ENCODE measurements around the gene SSTR3. TPM values are rescaled to one million over a fixed set of nuclear protein-coding genes. Genes with fewer than 3 reads are reported as not detected.

SSTR3 gene
- total RNA-seq, 1 experiment from 2014 or later, result not detected

DNA sequence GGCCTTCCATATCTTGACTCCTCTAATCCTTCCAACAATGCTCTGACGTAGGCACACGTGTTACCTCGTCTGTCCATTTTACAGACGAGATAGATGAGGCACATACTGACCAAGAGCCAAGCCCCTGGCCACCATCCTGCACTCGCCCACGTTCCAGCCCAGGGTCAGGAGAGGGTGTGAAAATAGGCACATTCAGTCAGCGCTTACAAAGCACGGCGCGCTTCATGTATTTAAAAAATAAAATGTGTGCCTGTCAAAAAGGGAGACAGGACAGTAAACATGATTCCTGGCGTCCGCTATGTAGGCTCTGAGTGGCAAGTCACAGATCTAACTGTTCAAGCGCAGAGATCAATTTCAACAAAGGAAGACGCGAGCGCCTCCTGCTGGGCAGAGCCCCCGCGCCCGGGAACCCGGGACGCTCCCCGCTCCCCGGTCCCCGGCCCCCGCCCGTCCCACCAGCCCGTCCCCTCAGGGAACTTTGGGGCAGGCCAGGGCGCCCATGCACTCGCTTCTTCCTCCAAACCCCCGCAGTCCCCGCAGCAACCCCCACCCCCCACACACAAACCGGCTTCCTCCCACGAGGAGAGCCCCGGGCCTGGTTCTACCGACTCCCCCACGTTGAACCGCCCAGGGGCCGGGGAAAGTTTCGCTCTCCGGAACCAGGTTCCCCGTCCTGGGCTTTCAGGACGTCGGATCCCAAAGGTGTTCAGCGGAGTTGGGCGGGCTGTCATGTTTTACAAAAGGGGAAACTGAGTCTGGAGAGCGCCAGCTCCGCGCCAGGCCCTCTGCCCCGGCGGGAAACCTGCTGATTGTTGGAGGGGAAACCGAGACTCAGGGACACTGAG, 13.8 kb downstream of the SSTR3 start:
- peak; percentile 58 for DNase-seq (ENCODE audit: extremely low read depth, low read depth)

DNA sequence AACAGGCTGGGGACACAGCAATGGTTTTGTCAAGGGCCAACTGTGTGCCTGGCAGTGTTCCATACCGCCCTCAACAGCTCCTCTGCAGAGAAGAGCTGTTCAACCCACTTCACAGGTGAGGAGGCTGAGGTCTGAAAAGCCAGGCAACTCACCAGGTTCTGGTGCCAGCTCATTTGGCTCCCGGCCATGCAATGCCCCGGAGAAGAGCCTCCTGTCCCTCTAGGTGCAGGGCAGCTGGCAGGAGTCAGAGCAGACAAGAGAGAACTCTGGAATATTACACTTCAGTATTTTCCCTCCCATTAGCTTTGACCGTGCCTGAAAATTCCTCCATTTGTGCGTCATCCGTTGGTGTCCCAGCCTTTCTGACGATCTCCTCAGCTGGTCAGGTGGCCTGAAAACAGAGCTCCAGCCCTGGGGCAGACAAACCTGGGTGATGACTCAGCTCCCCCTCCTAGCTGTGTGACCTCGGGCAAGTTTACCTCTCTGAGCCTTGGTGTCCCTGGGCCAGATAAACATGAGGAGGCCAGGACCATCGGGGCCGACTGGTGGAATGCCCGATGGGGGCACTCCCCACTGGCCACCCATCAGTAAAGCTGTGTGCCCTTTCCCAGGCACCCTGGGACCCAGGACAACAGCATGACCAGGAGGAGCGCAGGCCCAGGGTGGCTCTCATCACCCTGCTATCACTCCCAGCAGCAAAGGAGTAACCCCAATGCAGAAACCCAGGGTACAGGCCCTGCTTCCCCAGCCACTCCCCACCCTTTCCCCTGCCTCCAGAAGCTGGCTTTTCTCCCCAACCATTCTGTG, 14.6 kb downstream of the SSTR3 start:
- peak; percentile 47 for DNase-seq (ENCODE audit: extremely low read depth, low read depth)

DNA sequence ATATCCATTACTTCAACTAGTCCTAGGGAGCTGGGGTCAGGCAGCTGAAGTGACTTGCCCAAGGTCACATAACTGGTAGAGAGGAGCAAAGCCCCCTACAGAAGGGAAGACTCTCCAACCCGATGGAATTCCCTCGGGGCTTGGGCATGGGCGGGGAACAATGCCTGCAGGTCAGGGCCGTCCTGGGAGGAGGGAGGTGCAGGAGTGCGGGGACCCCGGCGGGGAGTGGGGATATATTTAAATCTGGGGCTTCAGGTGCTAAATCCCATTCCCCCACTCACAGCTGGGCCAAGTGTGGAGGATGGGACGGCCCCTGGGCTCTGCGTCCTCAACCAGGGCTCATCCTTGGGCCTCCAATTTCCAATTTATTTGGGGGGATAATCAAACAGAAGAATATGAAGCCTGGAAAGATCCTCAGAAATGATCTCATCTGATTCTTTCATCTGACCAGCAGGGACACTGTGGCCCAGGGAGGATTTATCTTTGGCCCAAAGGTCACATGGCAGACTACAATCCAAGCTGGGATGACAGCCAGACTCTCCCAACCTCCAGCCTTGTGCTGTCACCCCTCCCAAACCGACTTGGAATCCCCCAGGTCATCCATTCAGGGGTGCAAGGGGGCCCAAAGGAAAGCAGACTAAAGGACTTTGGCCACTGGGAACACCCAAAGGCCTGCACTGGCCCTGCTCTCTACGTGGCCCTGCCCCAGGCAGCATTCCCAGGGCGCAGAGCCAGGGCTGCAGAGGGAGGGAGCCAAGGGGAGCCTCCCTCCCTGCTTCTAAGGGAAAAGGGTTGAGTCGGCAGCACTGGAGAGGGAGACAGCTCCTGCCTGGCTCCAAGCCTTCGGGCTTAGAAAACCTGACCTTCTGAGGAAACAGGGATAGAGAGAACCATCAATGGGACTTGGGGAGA, 15.5 kb downstream of the SSTR3 start:
- DNase-seq (ENCODE audit: extremely low read depth, low read depth), result peak; percentile 62

- DNase-seq (ENCODE audit: extremely low read depth, low read depth), result no peak
Measured at GRCh38 chr22:37195921-37196320, 16.4 kb downstream of the SSTR3 start.

GRCh38 chr22:37194750-37195149, 17.5 kb downstream of the SSTR3 start:
- no peak for DNase-seq (ENCODE audit: extremely low read depth, low read depth)

DNA sequence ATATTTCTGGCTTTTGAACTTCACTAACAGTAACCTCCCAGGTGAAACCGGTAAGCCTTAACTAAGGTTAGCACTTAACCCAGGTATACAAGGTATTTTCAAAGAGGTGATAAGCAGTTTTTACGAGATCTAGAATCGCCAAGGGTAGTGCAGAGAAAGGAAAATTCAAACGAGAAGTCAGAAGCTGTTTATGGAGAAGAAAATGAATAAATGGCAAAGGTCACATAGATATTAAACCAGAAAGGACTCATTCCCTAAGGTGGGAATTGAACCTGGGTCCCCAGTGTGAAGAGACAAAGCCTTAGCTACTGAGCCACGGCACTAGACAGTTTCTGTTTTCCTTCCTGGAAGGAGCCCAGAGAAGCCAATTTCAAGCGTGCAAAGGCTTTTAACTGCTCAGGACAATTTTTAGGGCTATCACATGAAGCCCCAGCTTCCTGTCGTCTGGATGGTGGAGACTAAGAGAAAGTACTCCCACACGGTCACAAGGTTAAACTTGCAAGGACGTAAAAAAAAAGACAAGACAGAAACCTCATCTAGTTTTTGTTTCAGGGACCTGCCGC, 18.6 kb downstream of the SSTR3 start:
- DNase-seq (ENCODE audit: extremely low read depth, low read depth), result peak; percentile 42

DNA sequence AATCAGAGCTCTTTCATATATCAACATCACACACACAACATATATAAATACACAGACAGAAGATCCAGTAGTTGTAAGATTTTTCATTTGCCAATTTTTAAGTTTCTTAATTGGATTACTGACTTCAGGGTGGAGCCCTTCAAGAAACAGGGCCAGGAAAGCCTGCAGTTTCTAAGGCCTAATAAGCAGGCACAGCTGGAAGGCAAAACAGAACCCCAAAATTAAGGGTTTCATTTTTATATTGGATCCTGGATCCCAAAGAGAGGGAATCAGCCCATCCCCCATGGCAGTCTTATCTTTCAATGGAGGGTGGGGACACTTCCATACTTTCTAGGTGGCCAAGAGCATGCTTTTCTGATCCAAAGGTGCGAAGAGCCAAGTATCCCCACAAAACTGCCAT, 19.5 kb downstream of the SSTR3 start:
- DNase-seq (ENCODE audit: extremely low read depth, low read depth), result no peak

GRCh38 chr22:37192204-37192603, 20.1 kb downstream of the SSTR3 start:
- DNase-seq (ENCODE audit: extremely low read depth, low read depth), result no peak

DNA sequence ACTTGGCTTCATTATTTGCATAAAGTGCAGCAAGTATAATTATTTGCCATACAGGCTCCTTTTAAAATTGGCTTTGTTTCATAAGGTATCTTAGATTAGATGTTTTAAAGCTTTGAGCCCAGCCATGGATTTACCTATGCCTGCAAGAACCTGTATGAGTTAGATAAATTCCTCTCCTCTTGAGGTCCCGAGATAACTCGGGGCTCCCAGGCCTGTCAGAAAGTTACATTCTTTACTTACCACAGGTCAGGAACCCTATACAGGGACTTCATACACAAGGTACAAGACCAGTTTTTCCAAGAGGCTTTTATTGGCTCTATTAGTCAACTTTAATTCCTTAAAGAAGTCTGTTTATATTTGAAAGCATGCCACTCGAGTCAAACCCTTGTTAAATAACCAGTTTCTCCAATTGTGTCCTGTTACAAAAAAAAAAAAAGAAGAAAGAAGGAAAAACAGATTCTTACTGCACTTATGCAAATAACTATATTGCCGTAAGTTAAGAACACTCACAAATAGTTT, 22.0 kb downstream of the SSTR3 start:
- DNase-seq (ENCODE audit: extremely low read depth, low read depth), result no peak

GRCh38 chr22:37188901-37189466, 23.3 kb downstream of the SSTR3 start:
- no peak for DNase-seq (ENCODE audit: extremely low read depth, low read depth)

GRCh38 chr22:37187891-37188761, 24.2 kb downstream of the SSTR3 start, which contains the start of gene C1QTNF6:
Gene C1QTNF6 (minus strand): TSS chr22:37188247. CDS start chr22:37188213, 34 bp downstream.
- no peak for DNase-seq (ENCODE audit: extremely low read depth, low read depth)

DNA sequence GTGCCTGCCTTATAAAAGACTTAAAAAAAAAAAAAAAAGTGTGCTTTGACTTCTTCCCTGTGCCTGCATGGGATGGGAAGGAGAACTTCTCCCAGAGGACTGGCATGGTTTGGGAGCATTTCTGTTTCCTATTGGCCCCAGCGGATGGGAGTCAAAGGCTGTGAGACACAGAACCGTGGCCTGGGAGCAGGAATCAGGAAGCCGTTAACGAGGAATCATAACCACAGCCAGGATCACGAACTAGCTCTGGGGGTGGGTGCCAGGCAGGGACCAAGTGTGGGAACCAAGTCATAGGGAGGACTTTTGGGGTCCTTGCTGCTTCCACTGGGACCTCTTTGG, 24.8 kb downstream of the SSTR3 start:
- no peak for DNase-seq (ENCODE audit: extremely low read depth, low read depth)

DNA sequence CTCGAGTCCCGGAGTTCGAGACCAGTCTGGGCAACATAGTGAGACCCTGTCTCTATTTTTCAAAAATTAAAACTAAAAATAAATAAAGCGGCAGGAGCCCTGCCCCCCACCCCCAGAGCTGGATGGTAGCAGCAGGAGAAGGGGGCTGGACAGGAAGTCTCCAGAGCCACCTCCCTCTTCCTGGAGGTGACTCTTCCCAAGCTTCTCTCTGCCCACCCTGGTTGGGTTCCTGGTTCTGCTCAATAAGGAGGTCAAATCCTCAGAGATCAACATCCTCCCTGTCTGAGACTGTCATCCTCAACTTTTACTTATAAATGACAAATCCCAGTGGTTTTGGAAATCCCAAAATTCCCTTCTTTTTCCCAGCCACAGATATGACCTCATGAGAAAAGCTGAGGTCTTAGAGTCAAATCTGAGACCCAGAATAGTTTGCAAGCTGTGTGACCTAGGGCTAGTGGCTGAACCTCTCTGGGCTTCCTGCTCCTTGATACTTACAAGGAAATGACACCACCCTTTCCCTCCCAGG, 25.2 kb downstream of the SSTR3 start:
- no peak for DNase-seq (ENCODE audit: extremely low read depth, low read depth)

- DNase-seq (ENCODE audit: extremely low read depth, low read depth), result peak; percentile 64
Measured at GRCh38 chr22:37186228-37186996, 25.9 kb downstream of the SSTR3 start.

DNA sequence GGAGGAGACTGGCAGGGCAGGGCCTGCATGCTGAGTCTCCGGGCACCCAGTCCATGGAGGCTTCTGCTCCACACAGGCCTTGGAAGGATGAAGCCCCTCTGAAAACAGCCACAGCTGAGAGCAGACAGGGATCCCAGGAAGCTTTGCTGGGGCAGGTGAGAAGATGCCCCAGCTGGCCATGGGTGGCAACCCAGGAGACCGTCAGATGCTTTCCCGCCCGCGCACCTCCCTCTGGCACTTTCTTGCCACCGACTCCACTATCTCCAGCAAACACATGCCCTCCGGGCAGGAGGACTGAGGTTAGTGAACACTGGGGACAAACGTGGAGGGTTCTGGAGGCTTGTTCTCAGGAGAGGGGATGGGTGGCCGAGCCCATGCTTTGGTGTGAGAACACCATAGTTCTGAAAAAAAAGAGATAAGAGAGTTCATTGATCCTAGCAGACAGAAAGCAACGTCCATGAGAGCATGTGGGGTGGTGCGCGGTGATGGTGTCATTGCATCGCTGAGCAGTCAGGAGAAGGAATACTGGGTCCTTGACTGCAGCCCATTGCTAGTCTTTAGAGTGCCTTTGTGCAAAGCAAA, 26.5 kb downstream of the SSTR3 start:
- no peak for DNase-seq (ENCODE audit: extremely low read depth, low read depth)

GRCh38 chr22:37184816-37185541, 27.3 kb downstream of the SSTR3 start:
- DNase-seq (ENCODE audit: extremely low read depth, low read depth), result no peak

GRCh38 chr22:37184380-37184755, 27.9 kb downstream of the SSTR3 start:
- DNase-seq (ENCODE audit: extremely low read depth, low read depth), result no peak

All from NCI-H460 (cell line).